GM21737 (cell line): ENCODE measurements around the gene CIBAR2.

Experiments used
- ATAC-seq: cut with Tn5 transposase; IDR thresholded peaks from one replicate; pipeline ENCODE4 v1.9.1; 2021; ENCODE audit warnings: mild to moderate bottlenecking, moderate library complexity; ENCODE audit not compliant: unreplicated experiment

Gene CIBAR2

DNA sequence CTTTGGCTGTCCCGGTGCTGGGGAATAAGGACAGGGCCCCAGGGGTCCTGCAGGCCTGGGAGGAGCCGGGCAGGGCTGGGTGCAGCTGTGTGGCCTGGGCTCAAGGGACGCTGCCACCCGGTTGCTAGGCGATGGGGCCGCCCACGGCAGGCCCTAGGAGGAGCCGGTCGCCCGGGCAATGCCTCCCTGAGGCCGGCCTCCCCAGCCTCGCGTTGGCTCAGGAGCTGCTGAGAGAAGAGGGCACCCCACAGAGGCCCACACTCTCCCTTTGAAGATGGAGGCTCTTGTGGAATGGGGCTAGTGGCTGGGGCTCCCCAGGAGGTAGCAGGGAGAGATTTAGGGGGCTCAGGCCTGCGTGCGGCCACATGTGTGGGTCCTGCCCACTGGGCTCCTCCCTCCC, at the start of gene CIBAR2:
Gene CIBAR2 (minus strand): TSS at position 109 of the 400 bp plus-strand sequence. CDS start 120 bp downstream, outside the sequence.
- no peak for ATAC-seq

DNA sequence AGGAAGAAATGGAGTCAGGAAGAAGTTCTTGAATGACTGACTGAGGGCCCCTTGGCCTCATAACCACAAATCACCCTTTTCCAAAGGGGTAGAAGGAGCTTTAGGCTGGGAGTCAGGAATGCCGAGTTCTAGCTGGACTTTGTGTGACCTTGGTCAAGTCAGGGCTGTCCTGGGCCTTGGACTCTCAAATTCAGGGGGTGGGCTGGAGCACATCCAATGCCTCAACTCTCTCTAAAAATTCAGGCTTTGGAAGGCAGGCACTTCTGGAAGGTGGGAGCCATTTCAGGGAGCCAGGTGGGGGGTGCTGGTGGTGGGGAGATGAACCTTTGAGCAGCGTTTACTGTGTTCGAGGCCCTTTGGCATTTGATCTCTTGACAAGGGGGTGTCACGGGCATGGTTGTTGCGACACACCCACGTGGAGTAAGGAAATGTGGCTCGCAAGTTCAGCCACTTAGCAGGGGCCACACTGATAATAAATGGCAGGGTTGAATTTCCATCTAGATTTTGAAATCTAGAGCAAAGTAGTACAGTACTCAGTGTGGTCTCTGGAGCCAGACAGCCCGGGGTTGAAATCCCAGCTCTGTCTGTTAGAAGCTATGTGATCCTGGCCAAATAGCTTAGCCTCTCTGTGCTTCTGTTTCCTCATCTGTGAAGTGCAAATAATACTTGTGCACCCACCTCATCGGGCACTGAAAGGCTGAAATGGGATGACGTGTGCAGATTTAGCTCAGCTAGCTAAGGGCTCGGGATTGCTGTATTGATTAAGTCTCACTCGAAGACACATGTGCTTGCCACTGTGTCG, 47.1 kb upstream of the CIBAR2 start:
- no peak for ATAC-seq

GRCh38 chr16:85158743-85159178, 46.5 kb upstream of the CIBAR2 start:
- no peak for ATAC-seq

DNA sequence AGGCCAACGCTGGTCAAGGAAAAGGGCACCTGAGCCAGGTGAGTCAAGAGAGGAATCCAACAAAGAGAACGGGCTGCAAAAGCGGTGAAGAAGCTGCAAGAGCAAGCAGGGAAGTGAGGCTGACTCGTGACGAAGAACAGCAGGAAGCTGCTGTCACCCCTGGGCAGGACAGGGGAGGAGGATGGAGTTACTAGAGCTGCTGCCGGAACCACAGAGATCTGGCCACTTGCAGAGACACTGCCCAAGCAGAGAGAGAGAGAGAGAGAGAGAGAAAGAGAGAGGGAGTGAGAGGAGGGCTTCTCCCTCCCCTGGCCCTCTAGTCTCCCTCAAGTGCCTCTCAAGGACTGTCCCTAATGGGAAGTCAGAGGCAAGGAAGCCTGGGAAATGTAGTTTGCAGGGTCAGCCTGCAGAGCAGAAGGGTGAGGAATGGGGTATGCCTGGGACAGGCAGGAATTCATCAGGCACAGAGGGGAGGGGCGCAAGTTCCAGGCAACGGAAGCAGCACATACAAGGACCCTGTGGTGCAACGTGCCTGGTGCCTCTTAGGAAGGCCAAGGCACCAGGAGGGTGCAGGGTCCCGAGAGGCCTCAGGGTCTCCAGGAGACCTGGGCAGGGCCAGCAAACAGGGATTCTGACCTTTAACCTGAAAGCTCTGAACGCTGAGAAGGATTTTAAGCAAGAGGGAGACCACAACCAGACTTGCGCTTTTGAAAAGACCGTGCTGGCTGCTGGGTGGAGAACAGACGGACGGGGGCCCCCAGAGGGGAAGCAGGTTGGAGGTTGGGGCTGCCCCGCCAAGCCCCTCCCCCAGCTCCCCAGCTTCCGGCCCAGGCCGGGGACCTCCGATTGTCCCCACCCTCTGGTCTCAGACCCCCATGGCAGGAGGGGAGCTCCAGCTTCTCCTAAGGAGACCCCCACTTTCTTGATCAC, 45.8 kb upstream of the CIBAR2 start:
- no peak for ATAC-seq

DNA sequence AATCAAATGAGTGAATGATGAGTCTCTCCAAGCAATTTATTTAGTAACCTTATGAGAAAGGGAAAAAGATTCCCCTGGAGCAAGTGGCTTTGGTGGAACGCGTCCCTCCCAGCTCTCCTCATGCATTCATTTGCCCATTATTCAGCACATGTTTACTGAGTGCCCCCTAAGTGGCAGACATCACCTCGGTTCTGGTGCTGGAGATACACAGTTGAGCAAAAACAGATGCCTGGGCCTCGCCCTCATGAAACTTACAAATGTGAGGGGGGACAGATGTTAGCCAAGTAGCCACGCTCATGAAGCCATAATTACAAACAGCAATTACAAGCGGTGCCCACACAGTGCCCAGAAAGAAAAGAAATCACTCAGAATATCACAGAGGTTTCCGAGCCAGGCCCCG, 45.1 kb upstream of the CIBAR2 start:
- no peak for ATAC-seq

GRCh38 chr16:85156869-85157268, 44.6 kb upstream of the CIBAR2 start:
- no peak for ATAC-seq

DNA sequence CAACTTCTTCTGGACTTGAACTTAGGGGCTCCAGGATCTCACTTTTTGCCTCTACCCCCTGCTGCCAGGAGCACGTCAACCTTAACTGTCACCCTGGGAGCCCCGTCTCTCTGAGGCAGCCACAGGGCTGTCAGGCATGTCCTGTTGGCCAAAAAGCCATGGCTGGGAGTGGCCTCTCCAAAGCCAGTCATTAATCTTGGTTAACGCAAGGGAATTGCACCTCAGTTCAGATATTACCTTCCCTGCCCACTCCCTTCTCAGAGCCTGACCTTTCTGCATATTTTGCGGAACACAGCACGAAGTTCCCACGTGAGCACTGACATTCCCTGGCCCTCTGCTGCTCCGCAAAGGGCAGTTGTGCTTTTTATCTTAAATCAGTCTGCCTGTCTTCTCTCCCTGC, 44.2 kb upstream of the CIBAR2 start:
- no peak for ATAC-seq

DNA sequence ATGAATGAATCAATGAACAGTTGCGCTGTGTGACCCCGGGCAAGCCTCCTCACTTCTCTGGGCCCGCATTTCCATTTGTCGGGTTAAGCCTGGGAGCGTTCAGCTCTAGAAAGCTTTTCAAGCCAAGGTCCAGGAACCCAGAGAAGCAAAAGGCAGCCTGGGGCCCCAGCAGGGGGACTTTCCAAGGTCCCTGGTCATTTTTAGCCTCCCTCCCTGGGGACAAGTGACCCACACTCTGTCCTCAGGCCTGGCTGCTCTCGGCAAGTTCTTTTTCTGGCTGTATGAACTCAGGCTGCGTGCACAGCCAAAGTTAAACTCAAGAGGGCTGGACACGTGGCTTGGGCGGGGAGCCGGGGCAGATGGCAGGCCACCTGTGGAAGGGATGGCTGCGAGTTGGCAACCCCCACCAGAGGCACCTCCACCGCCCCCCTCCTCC, 41.4 kb upstream of the CIBAR2 start:
- no peak for ATAC-seq

- no peak for ATAC-seq
These were observed 40.8 kb upstream of the CIBAR2 start for GRCh38 chr16:85153046-85153445.

DNA sequence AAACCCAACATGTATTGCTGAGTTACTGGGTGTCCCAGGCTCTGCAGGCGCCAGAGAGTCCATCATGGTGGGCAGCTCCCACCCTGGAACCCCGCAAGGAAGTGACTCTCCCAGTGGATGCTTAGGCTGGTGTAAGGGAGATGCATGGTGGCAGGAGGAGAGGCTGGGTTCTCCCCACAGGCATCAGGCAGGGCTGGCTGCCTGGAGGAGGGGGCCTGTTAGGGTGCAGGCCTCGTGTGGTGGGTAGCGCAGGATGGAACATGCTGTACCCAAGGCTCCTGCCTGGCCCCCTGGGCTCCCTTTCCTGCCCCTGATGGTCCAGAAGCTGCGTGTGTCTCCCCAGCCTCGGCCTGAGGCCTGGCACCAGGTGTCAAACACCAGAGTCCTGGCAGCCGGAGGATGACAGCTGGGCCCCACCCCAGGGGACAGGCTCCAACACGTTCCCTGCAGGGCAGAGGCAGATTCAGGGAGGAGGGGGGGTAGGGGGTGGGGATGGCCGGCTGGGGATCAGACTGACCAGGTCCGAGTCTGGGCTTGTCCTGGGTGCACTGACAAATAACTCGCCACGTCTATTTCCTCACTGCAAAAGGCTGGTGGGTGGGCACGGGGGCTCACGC, 40.2 kb upstream of the CIBAR2 start:
- ATAC-seq, result no peak

DNA sequence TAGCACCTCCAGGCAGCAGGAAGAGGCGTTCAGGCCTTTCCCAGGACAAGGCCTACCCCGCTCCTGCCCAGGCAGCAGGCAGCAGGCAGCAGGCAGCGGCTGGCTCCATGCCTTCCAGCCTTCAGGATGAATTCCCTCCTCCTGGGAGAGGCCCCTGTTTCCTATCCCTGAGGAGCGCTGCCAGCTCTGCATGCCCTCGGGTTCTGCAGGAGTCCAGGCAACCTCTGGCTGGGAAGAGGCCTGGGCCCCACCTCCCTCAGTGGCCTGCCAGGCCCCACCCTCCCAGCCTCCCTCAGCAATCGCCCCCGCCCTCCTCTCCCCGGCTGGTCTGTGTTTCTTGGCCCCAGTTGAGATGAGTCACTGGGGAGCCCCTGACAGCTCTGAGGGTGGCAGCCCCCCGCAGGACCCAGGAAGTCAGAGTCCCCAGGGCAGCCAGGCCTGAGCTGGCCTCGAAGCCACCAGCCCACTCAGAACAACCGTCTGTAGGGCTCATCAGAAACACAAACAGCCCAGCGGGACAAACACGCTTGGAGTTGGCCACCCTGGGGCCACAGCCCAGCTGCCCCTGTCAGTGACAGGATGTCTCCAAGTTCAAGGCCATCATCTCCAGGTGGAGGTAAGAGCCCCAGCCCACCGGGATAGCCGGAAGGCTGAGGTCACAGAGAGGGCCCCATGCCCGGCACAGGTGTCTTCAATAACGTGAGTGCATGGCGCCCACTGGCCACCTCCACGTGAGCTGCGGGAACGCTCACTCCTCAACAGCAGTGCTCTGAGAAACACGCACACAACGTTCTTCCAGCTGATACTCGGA, 39.5 kb upstream of the CIBAR2 start:
- no peak for ATAC-seq

DNA sequence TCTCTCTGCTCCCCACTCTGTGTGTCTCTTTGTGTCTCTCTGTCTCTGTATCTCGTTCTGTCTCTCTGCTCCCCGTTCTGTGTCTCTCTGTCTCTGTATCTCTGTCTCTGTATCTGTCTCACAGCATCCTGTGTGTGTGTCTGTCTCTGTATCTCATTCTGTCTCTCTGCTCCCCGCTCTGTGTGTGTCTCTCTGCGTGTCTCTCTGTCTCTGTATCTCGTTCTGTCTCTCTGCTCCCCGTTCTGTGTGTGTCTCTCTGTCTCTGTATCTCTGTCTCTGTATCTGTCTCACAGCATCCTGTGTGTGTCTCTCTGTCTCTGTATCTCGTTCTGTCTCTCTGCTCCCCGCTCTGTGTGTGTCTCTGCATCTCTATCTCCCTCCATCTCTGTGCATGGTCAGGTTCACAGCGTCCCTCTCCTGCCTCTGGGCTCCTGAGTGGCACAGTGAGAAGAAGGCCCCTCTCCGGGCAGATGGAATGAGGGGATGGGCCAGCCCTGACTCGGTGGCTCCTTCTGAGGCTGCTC, 38.9 kb upstream of the CIBAR2 start:
- no peak for ATAC-seq

DNA sequence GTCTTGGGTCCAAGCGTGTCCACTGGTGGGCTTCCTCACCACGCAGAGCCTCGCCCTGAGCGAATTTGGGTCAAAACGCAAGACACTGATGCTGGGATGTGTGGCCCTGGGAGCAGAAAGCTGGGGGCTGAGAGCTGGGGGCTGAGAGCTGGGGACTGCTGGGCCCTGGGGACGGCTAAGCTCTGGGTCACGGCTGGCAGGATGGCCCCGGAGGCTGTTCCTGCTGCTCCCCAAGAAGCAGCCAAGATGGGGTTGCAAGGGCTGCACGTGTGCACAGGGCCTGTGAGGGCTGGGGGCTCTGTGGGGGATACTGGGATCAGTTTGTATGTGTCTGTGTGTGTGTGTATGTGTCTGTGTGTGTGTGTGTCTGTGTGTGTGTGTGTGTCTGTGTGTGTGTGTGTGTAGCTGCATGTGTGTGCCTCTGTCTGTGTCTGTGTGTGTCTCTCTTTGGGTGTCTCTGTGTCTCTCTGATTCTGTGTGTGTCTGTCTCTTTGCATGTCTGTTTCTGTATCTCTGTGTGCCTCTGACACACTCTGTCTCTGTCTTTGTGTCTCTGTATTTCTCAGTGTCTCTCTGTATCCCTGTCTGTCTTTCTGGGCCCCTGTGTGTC, 38.2 kb upstream of the CIBAR2 start:
- no peak for ATAC-seq

GRCh38 chr16:85149776-85150175, 37.5 kb upstream of the CIBAR2 start:
- ATAC-seq, result no peak

- ATAC-seq, result no peak
These were observed 36.7 kb upstream of the CIBAR2 start for GRCh38 chr16:85148931-85149330.

GRCh38 chr16:85146922-85147651, 34.8 kb upstream of the CIBAR2 start:
- ATAC-seq, result no peak

- no peak for ATAC-seq
These were observed 34.2 kb upstream of the CIBAR2 start for GRCh38 chr16:85146532-85146797.

GRCh38 chr16:85145734-85146531, 33.7 kb upstream of the CIBAR2 start:
- ATAC-seq, result no peak

- ATAC-seq, result no peak
These were observed 32.9 kb upstream of the CIBAR2 start for GRCh38 chr16:85145188-85145587.
